ENCODE measurements around the gene PAX7.
A peak's percentile ranks its signal among the peaks of the same experiment; 100 is the strongest.

The PAX7 gene

GRCh38 chr1:18619467-18619835 is 11.2 kb upstream of the PAX7 start:
- DNase-seq = no peak

- DNase-seq = no peak
Observed at GRCh38 chr1:18628511-18628910, 2.1 kb upstream of the PAX7 start.

- DNase-seq = no peak
Observed at GRCh38 chr1:18629659-18630510, 761 bp upstream of the PAX7 start.

DNA sequence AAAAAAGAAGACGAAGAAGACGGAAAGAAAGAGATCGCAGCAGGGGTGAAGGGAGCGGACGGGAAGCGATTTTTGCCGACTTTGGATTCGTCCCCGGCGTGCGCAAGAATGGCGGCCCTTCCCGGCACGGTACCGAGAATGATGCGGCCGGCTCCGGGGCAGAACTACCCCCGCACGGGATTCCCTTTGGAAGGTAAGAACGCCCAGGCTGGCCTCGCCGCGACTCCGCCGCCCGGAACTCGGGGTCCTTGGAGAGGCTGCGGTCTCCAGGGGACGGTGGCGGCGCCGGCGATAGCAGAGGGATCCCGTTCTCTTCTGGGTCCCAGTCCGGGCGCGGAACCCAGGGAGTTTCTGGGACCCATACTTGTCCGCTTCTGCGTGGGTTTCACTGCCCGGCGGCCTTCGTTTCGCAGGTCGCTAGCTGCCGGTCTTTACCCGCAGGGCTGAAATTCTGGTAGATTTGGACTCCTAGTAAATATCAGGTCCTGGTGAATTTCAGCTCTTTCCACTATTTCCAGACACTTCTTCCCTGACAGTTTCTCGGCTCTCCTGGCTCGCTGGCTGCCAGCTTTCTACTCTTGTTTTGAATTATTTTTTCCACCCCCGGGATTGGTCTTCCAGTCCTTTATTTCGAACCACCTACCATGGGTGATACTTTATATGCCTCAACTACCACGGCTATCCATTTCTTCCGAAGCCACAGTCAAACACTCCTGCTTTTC is 1.0 kb downstream of the PAX7 start:
- DNase-seq = no peak

DNA sequence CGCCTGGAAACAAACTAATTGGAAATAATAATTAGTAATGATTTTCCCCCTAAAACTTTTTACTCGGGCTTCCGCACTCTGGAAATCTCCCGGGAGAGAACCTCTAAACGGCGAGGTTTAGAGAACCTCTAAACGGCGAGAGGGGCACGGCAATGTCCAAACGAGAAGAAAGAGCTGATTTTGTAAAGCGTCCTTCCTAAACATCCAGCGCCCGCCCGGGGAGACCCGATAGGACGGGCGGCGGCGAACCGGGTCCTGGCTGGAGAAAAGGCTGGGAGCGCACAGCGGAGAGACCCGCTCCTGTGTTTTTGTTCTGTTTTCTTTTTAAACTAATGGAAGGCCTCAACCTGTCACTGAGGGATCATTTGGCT is 1.6 kb downstream of the PAX7 start:
- DNase-seq = no peak

DNA sequence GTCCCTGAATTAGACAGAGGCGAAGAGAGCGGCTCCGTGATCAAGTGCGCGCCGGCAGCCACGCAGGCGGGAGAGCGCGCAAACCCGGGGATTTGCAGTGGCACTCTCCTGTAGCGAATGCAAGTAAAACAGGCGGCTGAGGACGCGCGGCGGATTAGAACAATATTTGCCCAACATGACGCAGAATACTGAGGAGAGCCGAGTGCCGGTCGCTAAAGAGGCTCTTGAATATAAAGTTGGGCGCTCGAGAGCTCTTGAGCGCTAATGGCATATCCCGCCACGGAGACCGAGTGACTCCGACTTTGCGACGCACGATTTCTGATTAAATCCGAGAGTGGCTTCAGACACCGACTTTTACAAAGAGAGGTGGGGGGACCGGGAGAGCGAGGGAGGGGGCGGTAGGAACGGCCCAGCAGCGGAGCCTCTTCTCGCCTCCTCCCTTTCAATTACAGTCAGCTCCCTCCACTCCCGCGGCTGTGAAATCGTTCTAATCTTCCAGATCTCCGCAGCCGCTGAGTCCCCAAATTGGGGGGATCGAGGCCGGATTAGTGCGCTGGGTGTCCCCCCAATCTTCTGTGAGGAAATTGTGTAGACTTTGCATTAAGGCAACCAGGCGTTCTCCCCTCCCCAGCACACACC is 2.3 kb downstream of the PAX7 start:
- DNase-seq = no peak

- no peak for DNase-seq
Observed at GRCh38 chr1:18633422-18634155, 2.9 kb downstream of the PAX7 start.

DNA sequence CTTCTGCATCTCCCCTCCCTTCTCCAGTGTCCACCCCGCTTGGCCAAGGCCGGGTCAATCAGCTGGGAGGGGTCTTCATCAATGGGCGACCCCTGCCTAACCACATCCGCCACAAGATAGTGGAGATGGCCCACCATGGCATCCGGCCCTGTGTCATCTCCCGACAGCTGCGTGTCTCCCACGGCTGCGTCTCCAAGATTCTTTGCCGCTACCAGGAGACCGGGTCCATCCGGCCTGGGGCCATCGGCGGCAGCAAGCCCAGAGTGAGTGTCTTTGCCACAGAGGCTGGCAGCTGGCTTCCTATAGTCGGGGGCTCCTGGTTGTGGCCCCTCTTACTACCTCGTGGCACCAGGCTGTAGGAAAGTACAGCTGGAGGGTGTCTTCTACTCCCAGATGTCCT is 3.6 kb downstream of the PAX7 start:
- DNase-seq = no peak

- no peak for DNase-seq
Observed at GRCh38 chr1:18635070-18635577, 4.5 kb downstream of the PAX7 start.

GRCh38 chr1:18635891-18636595 is 5.4 kb downstream of the PAX7 start:
- peak; percentile 15 for DNase-seq

DNA sequence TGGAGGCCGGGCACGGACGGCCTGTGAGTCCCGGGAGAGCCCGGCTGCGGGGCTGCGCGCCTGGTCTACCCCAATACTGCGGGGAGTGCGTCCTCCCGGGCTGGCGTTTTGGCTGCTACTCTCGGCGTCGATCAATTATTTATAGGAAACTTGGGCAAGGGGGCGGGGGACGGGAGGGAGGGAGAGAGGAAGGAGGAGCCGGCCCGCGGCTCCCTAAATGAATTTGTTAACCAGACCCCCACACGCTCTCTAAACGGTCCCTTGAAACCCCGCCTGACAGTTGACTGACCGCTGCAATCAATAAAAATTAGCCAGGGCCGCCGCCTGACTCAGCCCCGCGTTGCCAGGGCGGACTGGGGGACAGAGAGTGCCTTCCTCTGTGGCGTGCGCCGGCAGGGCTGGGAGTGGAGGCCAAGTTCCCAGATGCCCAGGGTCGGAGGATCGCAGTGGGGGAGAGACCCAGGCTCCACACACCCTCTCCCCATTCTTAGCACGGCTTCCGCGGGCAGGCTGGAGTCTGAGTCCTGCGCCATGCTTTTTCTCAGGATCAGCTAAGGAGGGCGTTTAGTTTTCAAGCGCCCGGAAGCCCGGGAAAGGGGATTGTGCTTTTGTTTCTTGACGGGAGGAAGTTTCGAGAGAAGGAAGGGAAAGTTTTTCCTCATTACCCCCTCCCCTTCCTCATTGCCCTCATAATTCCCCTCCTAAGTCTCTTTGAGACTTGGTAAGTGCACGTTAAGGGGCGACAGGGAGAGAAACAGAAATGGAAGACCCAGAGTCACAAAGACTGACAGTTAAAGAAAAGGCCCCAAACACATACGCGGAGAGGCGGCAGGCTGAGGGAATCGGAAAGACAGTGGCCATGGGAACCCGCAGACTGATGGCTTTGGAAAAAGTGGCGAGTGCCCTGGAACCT is 6.2 kb downstream of the PAX7 start:
- DNase-seq = no peak

GRCh38 chr1:18637511-18637960 is 6.9 kb downstream of the PAX7 start:
- DNase-seq = no peak

GRCh38 chr1:18637962-18638834 is 7.6 kb downstream of the PAX7 start:
- no peak for DNase-seq

DNA sequence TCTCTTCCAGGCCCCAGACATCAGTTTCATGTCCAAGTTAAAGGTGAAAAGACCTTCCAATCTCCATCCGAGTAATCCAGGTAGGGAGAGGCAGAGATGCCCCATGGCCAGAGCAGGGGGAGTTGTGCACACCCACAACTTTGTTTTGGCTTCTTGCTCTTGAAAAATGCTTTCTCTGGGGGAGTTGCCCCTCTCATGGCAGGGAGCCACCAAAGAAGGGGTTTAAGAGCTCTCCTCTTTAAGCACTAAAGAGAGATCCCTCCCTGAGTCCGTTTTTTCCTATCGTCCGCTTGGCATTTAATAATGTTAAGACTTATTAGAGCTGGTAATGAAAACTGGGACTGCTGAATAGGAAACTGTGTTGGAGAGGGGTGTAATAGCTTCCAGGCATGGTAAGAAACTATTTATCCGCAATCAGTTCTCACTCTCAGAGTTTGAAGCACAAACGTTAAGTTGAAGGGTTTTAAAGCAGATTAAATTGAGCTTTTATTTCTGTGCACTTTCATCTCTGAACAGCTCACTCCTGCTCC is 8.3 kb downstream of the PAX7 start:
- DNase-seq = no peak

DNA sequence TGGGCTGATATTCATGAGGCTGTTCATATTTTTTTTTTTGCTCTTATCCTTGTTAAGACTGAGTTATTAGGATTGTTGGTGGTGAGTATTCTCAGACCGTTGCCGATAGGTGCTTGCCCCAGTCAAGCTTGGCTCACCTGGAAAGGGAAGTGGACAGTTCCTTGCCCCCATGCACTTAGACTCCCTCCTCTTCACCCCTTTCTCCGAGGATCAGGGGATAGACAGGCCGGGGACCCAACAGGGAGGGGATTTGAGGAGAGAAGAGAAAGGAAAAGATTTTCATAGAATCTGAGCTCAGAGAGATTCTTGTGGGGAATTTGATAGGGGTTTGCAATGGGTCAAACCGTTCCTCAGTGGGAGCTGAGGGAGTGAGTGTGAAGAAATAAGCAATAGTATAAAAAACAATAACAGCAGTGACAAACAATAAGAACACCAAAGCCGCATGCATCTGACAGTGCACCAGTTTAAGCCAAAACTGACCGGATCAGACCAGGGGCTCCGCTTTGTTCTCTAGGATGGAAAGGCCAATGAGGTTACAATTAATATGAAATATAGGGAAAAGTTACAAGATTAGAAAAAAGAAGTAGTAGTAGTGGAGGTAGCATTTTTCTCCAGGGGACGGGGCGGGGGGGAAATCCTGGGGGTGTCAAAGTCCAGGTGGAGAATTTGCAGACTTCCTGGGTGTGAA is 8.9 kb downstream of the PAX7 start:
- DNase-seq = no peak

DNA sequence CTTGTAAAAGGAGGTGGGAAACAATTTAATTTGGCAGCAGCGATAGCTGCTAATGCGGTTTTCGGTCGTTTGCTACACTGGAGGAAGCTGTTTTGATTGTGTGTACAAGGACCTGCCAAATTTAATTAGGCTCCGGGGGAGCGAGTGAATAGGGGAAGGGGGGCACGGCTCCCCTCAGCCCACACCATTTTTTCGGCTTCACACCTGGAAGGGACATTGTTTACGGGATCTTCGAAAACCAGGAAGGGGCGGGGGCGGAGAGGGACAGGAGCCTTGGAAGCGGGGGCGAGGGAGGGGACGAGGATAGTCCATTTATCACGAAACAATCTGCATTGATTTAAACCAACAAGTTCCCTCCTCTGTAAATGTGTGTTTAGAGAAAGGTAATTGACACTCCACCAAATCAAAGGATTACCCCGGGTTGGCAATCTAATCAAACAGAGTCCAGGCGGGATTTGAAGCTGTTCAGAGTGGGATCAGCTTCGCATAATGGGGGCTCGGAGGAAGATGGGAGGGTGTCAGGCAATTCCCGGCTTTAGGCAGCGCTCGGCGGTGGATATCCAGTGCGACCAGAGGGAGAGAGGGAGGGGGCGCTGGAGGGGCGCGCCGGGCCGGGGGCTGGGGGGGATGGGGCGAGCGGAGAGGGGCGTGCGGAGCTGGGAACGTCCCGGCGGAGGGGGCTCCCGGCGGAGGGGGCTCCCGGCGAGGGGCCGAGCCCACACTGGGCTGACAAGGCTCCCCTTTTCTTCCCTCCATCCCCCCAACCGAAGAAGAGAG is 9.8 kb downstream of the PAX7 start:
- DNase-seq = no peak

DNA sequence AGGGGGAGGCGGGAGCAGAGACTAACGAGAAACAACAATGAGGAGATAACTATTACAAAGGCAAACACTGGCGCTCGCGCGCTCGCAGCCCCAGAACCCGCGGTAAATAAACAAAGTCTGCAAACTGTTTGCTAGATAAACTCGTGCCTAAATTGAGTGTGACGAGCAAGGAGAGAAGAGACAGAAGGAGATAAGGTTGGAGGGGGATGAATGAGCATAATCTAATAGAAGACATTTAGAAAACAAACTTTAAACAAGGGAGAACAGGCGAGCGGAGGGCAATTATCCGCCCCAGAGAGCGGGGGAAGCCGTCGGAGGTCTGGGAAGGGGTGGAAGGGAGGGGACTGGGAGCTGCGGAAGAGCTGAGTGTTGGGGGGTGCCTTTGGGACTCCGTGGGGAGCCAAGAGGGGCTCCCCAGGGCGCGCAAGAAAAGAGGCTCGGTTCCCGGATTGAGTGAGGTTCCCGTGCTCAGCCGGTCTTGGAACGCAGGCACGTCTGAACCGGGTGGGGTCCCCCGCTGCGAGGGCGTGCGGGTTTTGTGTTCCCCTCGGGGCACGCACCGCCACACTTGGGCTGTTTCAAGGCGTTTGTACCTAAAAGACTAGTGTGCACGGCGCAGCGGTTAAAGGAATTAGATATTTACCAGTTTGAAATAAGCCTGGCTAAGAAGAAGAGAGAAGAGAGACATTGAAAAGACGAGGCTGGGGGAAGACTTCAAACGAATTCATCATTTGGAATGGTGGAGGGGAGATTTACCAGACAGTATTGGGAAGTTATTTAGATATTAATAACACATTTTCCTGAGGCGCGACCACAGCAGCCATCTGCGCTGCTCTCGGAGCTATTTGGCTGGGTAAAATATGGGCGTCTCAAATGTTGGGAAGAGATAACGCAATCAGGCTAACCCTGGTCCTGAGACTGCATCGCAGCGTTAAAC is 10.6 kb downstream of the PAX7 start:
- DNase-seq = no peak

All from activated CD4-positive, alpha-beta T cell treated with anti-CD3 and anti-CD28 coated beads, Interleukin-2, Interleukin-6, amounts not matched to agents 100 ng/mL and 50 ng/mL, durations not matched to agents 16 hours and 8 hours (primary cell).